OCI-LY1 (cell line): ENCODE measurements around the gene GALNT10.

Experiments used
- H2AFZ ChIP-seq: fragments of 200-600 bp; sonication (generic), shearing (Covaris generic); 2 replicates; pipeline ENCODE4 v1.6.0; 2014; ENCODE audit warnings: antibody characterized with exemption, mild to moderate bottlenecking, low read length
- H3F3A ChIP-seq: fragments of 200-600 bp; sonication (generic), shearing (Covaris generic); 2 replicates; pipeline ENCODE4 v1.6.0; 2014; ENCODE audit warnings: mild to moderate bottlenecking, antibody characterized with exemption, low read length, moderate library complexity; ENCODE audit not compliant: insufficient read depth
- H3K27ac ChIP-seq: fragments of 200-600 bp; sonication (generic); 2 replicates; pipeline ENCODE4 v1.5.1; 2014; ENCODE audit warnings: low read length, mixed run types, mild to moderate bottlenecking, low read depth; ENCODE audit not compliant: poor library complexity, severe bottlenecking
- H3K27me3 ChIP-seq: fragments of 200-600 bp; sonication (generic); 2 replicates; pipeline ENCODE4 v1.6.0; 2014; ENCODE audit warnings: antibody characterized with exemption, mild to moderate bottlenecking, low read length, moderate library complexity; ENCODE audit not compliant: insufficient read depth
- H3K36me3 ChIP-seq: fragments of 200-600 bp; sonication (generic); 2 replicates; pipeline ENCODE4 v1.6.1; 2014; ENCODE audit warnings: mild to moderate bottlenecking, antibody characterized with exemption, low read length, moderate library complexity, mixed read lengths; ENCODE audit not compliant: insufficient read depth
- H3K4me1 ChIP-seq: fragments of 200-600 bp; sonication (generic); 2 replicates; pipeline ENCODE4 v1.5.1; 2014; ENCODE audit warnings: mild to moderate bottlenecking, low read length, moderate library complexity; ENCODE audit not compliant: insufficient read depth, severe bottlenecking
- H3K4me2 ChIP-seq: fragments of 200-600 bp; sonication (generic), shearing (Covaris generic); 2 replicates; pipeline ENCODE4 v1.6.1; 2014; ENCODE audit warnings: low read length
- H3K4me3 ChIP-seq: fragments of 200-600 bp; sonication (generic); 2 replicates; pipeline ENCODE4 v1.5.1; 2014; ENCODE audit warnings: low read length, low read depth, mild to moderate bottlenecking, mixed read lengths; ENCODE audit not compliant: poor library complexity, severe bottlenecking
- H3K79me2 ChIP-seq: fragments of 200-600 bp; shearing (Covaris generic); 2 replicates; pipeline ENCODE4 v1.6.1; 2016; ENCODE audit warnings: mixed run types, low read length, mixed read lengths; ENCODE audit not compliant: insufficient read depth
- H3K9ac ChIP-seq: fragments of 200-600 bp; sonication (generic), shearing (Covaris generic); 2 replicates; pipeline ENCODE4 v1.6.1; 2014; ENCODE audit warnings: mild to moderate bottlenecking, low read length, mixed read lengths
- H3K9me2 ChIP-seq: fragments of 200-600 bp; sonication (generic), shearing (Covaris generic); 2 replicates; pipeline ENCODE4 v1.6.1; 2014; ENCODE audit warnings: low read depth, mild to moderate bottlenecking, low read length, mixed read lengths
- H3K9me3 ChIP-seq: fragments of 200-600 bp; shearing (Covaris generic); 2 replicates; pipeline ENCODE4 v1.6.1; 2014; ENCODE audit warnings: low read length, mixed read lengths
- H4K20me1 ChIP-seq: fragments of 200-600 bp; sonication (generic), shearing (Covaris generic); 2 replicates; pipeline ENCODE4 v1.6.0; 2016; ENCODE audit warnings: mild to moderate bottlenecking, low read length; ENCODE audit not compliant: insufficient read depth
- EZH2 ChIP-seq: fragments of 200-600 bp; sonication (generic), shearing (Covaris generic); IDR thresholded peaks from 2 replicates; pipeline ENCODE4 v1.8.0; 2017; ENCODE audit warnings: borderline replicate concordance, mixed run types, mild to moderate bottlenecking, antibody characterized with exemption, low read length, moderate library complexity, mixed read lengths
- TF ChIP-seq, protein P1 (sequence below): fragments of 200-600 bp; sonication (generic), shearing (Covaris generic); IDR thresholded peaks from 2 replicates; pipeline ENCODE4 v1.5.1; 2017; ENCODE audit warnings: mild to moderate bottlenecking, antibody characterized with exemption, low read length, moderate library complexity, mixed read lengths

GALNT10 gene

DNA sequence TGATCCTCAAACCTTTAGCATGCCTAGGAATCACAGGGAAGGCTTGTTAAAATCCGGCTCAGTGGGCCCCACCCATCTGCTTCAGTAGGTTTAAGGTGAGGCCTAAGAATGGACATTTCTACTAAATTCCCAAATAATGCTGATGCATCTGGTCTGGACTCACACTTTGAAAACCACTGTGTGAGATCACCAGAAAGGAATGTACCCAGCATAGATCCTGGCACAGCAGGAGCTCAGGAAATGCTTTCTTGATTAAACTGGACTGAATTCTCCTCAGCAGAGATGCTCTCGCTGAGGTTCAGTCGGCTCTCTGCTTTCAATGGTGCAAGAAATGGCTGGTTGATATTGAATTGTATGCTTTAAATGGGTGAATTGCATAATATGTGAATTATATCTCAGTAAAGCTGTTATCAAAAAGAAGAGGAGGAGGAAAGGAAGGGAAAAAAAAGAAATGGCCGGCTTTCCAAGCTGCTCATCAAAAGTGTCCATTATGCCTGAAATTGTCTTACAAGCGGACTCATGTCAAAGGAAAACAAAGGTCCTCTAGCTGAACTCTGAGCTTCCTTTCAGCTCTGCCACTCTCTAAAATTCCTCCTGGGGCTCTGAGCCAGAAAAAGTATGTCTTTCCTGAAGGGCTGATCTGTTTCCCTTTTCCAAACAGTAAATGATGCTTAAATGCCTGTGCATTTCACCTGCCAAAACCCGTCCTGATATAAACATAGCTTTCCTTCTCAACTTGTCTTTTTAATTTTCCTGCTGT lies 177.7 kb downstream of the GALNT10 start:
- Histone ChIP-seq H3F3A (no peaks in the 10 kb centered on the region), H4K20me1 (no peaks in the 10 kb centered on the region), H3K9me2 (no peaks in the 10 kb centered on the region), H3K4me3 (no peak overlapping the region), H3K4me1 (no peaks in the 10 kb centered on the region), H2AFZ (no peak overlapping the region), H3K79me2 (no peaks in the 10 kb centered on the region), H3K9me3 (no peaks in the 10 kb centered on the region), H3K4me2 (no peak overlapping the region), H3K36me3 (no peaks in the 10 kb centered on the region), H3K27me3 (no peaks in the 10 kb centered on the region), H3K27ac (no peak overlapping the region), H3K9ac (no peak overlapping the region)
- TF ChIP-seq EZH2, result no peak
- TF ChIP-seq, protein P1, sequence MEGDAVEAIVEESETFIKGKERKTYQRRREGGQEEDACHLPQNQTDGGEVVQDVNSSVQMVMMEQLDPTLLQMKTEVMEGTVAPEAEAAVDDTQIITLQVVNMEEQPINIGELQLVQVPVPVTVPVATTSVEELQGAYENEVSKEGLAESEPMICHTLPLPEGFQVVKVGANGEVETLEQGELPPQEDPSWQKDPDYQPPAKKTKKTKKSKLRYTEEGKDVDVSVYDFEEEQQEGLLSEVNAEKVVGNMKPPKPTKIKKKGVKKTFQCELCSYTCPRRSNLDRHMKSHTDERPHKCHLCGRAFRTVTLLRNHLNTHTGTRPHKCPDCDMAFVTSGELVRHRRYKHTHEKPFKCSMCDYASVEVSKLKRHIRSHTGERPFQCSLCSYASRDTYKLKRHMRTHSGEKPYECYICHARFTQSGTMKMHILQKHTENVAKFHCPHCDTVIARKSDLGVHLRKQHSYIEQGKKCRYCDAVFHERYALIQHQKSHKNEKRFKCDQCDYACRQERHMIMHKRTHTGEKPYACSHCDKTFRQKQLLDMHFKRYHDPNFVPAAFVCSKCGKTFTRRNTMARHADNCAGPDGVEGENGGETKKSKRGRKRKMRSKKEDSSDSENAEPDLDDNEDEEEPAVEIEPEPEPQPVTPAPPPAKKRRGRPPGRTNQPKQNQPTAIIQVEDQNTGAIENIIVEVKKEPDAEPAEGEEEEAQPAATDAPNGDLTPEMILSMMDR, result no peak

DNA sequence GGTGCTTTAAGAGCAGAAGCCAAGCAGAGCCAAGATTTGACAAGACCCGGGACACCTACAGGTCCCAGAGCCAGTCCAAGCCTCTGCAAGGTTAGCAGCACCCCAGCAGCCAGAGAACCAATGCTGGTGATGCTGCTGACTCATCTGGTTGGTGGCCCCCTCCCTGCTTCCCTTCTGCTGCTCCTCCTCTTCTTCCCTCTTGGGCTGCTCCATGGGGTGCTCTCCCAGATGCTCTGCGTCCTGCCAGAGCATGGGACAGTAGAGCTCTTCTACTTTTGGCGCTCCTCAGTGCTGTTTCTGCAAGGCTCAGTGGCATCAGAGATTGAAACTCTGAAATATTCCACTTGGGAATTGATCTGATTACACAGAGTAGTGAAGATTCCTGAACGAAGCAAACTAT lies 179.1 kb downstream of the GALNT10 start:
- H3K9me2 ChIP-seq, result no peaks in the 10 kb centered on the region
- H3F3A ChIP-seq, result no peaks in the 10 kb centered on the region
- no peak for TF ChIP-seq EZH2
- TF ChIP-seq, protein P1, result no peak
- no peak overlapping the region for H3K27ac ChIP-seq
- no peaks in the 10 kb centered on the region for H3K79me2 ChIP-seq
- no peak overlapping the region for H3K4me3 ChIP-seq
- no peak overlapping the region for H3K4me2 ChIP-seq
- H3K9ac ChIP-seq, result no peak overlapping the region
- H3K9me3 ChIP-seq, result no peaks in the 10 kb centered on the region
- no peaks in the 10 kb centered on the region for H3K36me3 ChIP-seq
- H3K4me1 ChIP-seq, result no peaks in the 10 kb centered on the region
- H3K27me3 ChIP-seq, result no peaks in the 10 kb centered on the region
- H2AFZ ChIP-seq, result no peak overlapping the region
- no peaks in the 10 kb centered on the region for H4K20me1 ChIP-seq

DNA sequence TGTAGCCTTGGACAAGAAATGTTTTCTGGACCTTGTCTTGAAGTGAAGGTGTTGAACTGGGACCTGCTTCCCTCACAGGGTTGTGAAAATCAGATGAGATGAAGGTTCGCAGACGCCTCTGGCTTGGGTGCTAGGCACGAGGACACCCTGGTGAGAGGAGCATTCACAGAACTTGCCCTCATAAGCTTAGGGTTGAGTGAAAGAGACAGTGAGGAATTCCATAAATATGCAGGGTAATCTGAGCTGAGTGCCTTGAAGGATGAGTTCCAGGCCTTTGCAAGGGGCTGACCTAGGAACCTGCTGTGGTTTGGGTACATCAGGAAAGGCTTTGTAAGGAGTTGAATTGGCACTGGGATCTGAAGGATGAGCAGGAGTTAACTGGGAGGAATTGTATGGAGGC lies 179.6 kb downstream of the GALNT10 start:
- H3F3A ChIP-seq, result no peaks in the 10 kb centered on the region
- no peaks in the 10 kb centered on the region for H3K9me3 ChIP-seq
- no peak overlapping the region for H3K27ac ChIP-seq

More for the DNA sequence above, 179.6 kb downstream of the GALNT10 start:
- H2AFZ ChIP-seq, result no peak overlapping the region
- no peaks in the 10 kb centered on the region for H4K20me1 ChIP-seq
- H3K36me3 ChIP-seq, result no peaks in the 10 kb centered on the region
- no peaks in the 10 kb centered on the region for H3K4me1 ChIP-seq
- H3K27me3 ChIP-seq, result no peaks in the 10 kb centered on the region
- no peak overlapping the region for H3K4me3 ChIP-seq
- H3K79me2 ChIP-seq, result no peaks in the 10 kb centered on the region
- H3K4me2 ChIP-seq, result no peak overlapping the region
- TF ChIP-seq EZH2, result no peak
- TF ChIP-seq, protein P1, result no peak
- H3K9ac ChIP-seq, result no peak overlapping the region
- no peaks in the 10 kb centered on the region for H3K9me2 ChIP-seq
